ENCODE data around the gene NSUN7. TPM values are rescaled to one million over a fixed set of nuclear protein-coding genes. Genes with fewer than 3 reads are reported as not detected.
A peak's percentile ranks its signal among the peaks of the same experiment; 100 is the strongest.

NSUN7 gene
- total and polyA plus RNA-seq, 9 of the 15 experiments (the other 6 are each of a cell fraction or from before 2014, with no cell fraction given) = not detected

DNA sequence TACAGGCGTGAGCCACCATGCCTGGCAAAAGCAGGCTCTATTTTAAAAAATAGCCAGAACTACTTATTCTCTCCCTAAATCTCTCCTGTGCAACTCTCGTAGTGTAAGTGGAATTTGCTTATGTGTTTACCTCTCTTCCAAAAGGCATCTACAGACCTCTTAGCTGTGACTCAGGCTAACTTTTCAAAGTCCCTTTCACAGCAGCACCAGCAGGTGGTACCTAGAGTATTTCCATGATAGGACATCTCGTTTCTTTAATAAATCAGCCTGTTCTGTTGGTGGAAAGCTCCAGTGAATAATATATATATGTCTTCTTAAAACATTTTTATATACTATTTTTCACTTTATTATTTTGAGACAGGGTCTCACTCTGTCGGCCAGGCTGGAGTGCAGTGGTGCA lies 89.0 kb downstream of the NSUN7 start:
- in situ Hi-C loops (cut with MboI) (no loop called here), intact Hi-C loops (cut with micrococcal nuclease) (no loop called here)
- Histone ChIP-seq H3K79me2 (ENCODE audit: control insufficient read depth, insufficient read depth, low read length) (no peaks in the 10 kb centered on the region), H3K4me2 (ENCODE audit: insufficient read depth, low read length) (no peak overlapping the region), H3K36me3 (ENCODE audit: control insufficient read depth, insufficient read depth, low read length) (no peaks in the 10 kb centered on the region), H3K4me3 (no peak overlapping the region), H3K27ac (ENCODE audit: extremely low read depth, low read depth, low read length) (no peak overlapping the region), H3K4me1 (replicated peaks in 1 of 2; ENCODE audit: control insufficient read depth in 2 of 2, insufficient read depth in 2 of 2, low read length in 2 of 2) (no peaks in the 10 kb centered on the region; a peak in 1 of 5 replicates), H3K9ac (ENCODE audit: insufficient read depth in 1 of 2, low read depth in 2 of 2, low read length in 2 of 2) (no peak overlapping the region), H3K9me3 (replicated peaks; ENCODE audit: control insufficient read depth, insufficient read depth, low read depth, low read length) (no peaks in the 10 kb centered on the region), H4K20me1 (replicated peaks; ENCODE audit: control insufficient read depth, insufficient read depth, low read length) (no peaks in the 10 kb centered on the region), H2AFZ (ENCODE audit: low read depth, low read length) (no peak overlapping the region), H3K9me1 (ENCODE audit: control insufficient read depth, insufficient read depth, low read length) (no peaks in the 10 kb centered on the region), H3K27me3 (ENCODE audit: control insufficient read depth in 2 of 2, insufficient read depth in 2 of 2, low read length in 2 of 2) (peaks cover 17 to 43% of the 10 kb centered on the region in 2 experiments)
- FAIRE-seq (no peak), DNase-seq (ENCODE audit: extremely low read depth in 1 of 4, low spot score in 3 of 4) (no peak), ATAC-seq (no peak)
- no TSS peak for BruUV-seq (replicated peaks)
- 0% methylated on average over 4 of the region's 4 CpGs for WGBS (ENCODE audit: insufficient coverage, low coverage, missing lambda C conversion rate)
- ChIA-PET POLR2A (no interaction called here), CTCF (ENCODE audit: low intra/inter-chr PET ratio) (no interaction called here)
- TF ChIP-seq, protein P1, sequence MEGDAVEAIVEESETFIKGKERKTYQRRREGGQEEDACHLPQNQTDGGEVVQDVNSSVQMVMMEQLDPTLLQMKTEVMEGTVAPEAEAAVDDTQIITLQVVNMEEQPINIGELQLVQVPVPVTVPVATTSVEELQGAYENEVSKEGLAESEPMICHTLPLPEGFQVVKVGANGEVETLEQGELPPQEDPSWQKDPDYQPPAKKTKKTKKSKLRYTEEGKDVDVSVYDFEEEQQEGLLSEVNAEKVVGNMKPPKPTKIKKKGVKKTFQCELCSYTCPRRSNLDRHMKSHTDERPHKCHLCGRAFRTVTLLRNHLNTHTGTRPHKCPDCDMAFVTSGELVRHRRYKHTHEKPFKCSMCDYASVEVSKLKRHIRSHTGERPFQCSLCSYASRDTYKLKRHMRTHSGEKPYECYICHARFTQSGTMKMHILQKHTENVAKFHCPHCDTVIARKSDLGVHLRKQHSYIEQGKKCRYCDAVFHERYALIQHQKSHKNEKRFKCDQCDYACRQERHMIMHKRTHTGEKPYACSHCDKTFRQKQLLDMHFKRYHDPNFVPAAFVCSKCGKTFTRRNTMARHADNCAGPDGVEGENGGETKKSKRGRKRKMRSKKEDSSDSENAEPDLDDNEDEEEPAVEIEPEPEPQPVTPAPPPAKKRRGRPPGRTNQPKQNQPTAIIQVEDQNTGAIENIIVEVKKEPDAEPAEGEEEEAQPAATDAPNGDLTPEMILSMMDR (IDR thresholded peaks at IDR 0.05 in 2 of 3, conservative IDR thresholded peaks at IDR 0.05 in 1 of 3; ENCODE audit: insufficient read depth in 2 of 3, low read depth in 1 of 3, low read length in 3 of 3) = peak in 1 of 3 experiments; percentile 7; a peak in 1 of 6 replicates
- TF ChIP-seq CREBBP (IDR thresholded peaks at IDR 0.05; ENCODE audit: low read depth, low read length) = no peak

All from K562 (cell line).